ENCODE data around the gene THOC7. TPM values are rescaled to one million over a fixed set of nuclear protein-coding genes. Genes with fewer than 3 reads are reported as not detected.
A peak's percentile ranks its signal among the peaks of the same experiment; 100 is the strongest.

The THOC7 gene
- total RNA-seq, 1 donor from 2014 or later: 48.9 TPM

- Mint-ChIP-seq H3K4me1 (ENCODE audit: low read depth) (peaks cover 36% of the 10 kb centered on the region), H3K27me3 (ENCODE audit: low read depth) (no peaks in the 10 kb centered on the region), H3K4me3 (ENCODE audit: unreplicated experiment) (no peak overlapping the region), H3K27ac (ENCODE audit: unreplicated experiment) (no peak overlapping the region), H3K9me3 (ENCODE audit: low read depth) (no peaks in the 10 kb centered on the region), H3K36me3 (ENCODE audit: low read depth) (peaks cover 2% of the 10 kb centered on the region)
- no peak for DNase-seq (ENCODE audit: low spot score)
- no peak for TF ChIP-seq CTCF (IDR thresholded peaks at IDR 0.05)
Measured at GRCh38 chr3:63892773-63893352, 29.3 kb upstream of the THOC7 start.

GRCh38 chr3:63891518-63891917, 27.9 kb upstream of the THOC7 start:
- H3K36me3 Mint-ChIP-seq (ENCODE audit: low read depth): peaks cover 2% of the 10 kb centered on the region
- H3K4me1 Mint-ChIP-seq (ENCODE audit: low read depth): peaks cover 29% of the 10 kb centered on the region
- TF ChIP-seq CTCF (IDR thresholded peaks at IDR 0.05): no peak
- H3K27ac Mint-ChIP-seq (ENCODE audit: unreplicated experiment): no peak overlapping the region
- H3K4me3 Mint-ChIP-seq (ENCODE audit: unreplicated experiment): no peak overlapping the region
- DNase-seq (ENCODE audit: low spot score): no peak
- H3K9me3 Mint-ChIP-seq (ENCODE audit: low read depth): no peaks in the 10 kb centered on the region
- no peaks in the 10 kb centered on the region for H3K27me3 Mint-ChIP-seq (ENCODE audit: low read depth)

- no peaks in the 10 kb centered on the region for H3K9me3 Mint-ChIP-seq (ENCODE audit: low read depth)
- H3K36me3 Mint-ChIP-seq (ENCODE audit: low read depth): peaks cover 2% of the 10 kb centered on the region
- no peaks in the 10 kb centered on the region for H3K27me3 Mint-ChIP-seq (ENCODE audit: low read depth)
- no peak overlapping the region for H3K4me3 Mint-ChIP-seq (ENCODE audit: unreplicated experiment)
- no peak for DNase-seq (ENCODE audit: low spot score)
- H3K27ac Mint-ChIP-seq (ENCODE audit: unreplicated experiment): peak overlapping the region; percentile 60
- peaks cover 12% of the 10 kb centered on the region for H3K4me1 Mint-ChIP-seq (ENCODE audit: low read depth)
- no peak for TF ChIP-seq CTCF (IDR thresholded peaks at IDR 0.05)
Measured at GRCh38 chr3:63886858-63887257, 23.3 kb upstream of the THOC7 start.

GRCh38 chr3:63880653-63881052, 17.0 kb upstream of the THOC7 start:
- no peaks in the 10 kb centered on the region for H3K9me3 Mint-ChIP-seq (ENCODE audit: low read depth)
- no peak overlapping the region for H3K27ac Mint-ChIP-seq (ENCODE audit: unreplicated experiment)
- peaks cover 30% of the 10 kb centered on the region for H3K4me1 Mint-ChIP-seq (ENCODE audit: low read depth)
- H3K36me3 Mint-ChIP-seq (ENCODE audit: low read depth): no peaks in the 10 kb centered on the region
- DNase-seq (ENCODE audit: low spot score): no peak
- no peak overlapping the region for H3K4me3 Mint-ChIP-seq (ENCODE audit: unreplicated experiment)
- H3K27me3 Mint-ChIP-seq (ENCODE audit: low read depth): no peaks in the 10 kb centered on the region
- no peak for TF ChIP-seq CTCF (IDR thresholded peaks at IDR 0.05)

GRCh38 chr3:63878394-63879060, 14.9 kb upstream of the THOC7 start:
- Mint-ChIP-seq H3K27ac (ENCODE audit: unreplicated experiment) (peak overlapping the region; percentile 27), H3K36me3 (ENCODE audit: low read depth) (no peaks in the 10 kb centered on the region), H3K9me3 (ENCODE audit: low read depth) (no peaks in the 10 kb centered on the region), H3K4me1 (ENCODE audit: low read depth) (peaks cover 34% of the 10 kb centered on the region), H3K27me3 (ENCODE audit: low read depth) (no peaks in the 10 kb centered on the region), H3K4me3 (ENCODE audit: unreplicated experiment) (no peak overlapping the region)
- no peak for DNase-seq (ENCODE audit: low spot score)
- TF ChIP-seq CTCF (IDR thresholded peaks at IDR 0.05): no peak

Data from chondrocyte (in vitro differentiated cells).